Gastroesophageal sphincter (tissue), 4 donors: ENCODE data around the gene B9D1. TPM values are rescaled to one million over a fixed set of nuclear protein-coding genes. Genes with fewer than 3 reads are reported as not detected.

Experiments
- ATAC-seq: fragments of 150-250 bp; one replicate; pipeline ENCODE4 v1.9.1; 2016; ENCODE audit warnings: mild to moderate bottlenecking, moderate library complexity
- H3K27ac ChIP-seq, 4 donors: fragments of 200-600 bp; sonication (generic) in 3 of 4; 1 replicate in 3 of 4; 2 replicates in 1 of 4; pipeline ENCODE4 v1.5.1; 2016 to 2019
- H3K27me3 ChIP-seq: fragments of 200-600 bp; sonication (generic); one replicate; pipeline ENCODE4 v1.5.1; 2019
- H3K36me3 ChIP-seq, 2 donors: fragments of 200-600 bp; sonication (generic); one replicate each; pipeline ENCODE4 v1.5.1; 2019; ENCODE audit warnings: control low read depth in 1 of 2
- H3K4me1 ChIP-seq, 3 donors: fragments of 200-600 bp; sonication (generic); 1 replicate in 2 of 3; 2 replicates in 1 of 3; pipeline ENCODE4 v1.5.1; 2016 to 2019; ENCODE audit warnings: control low read depth in 2 of 3
- H3K4me3 ChIP-seq, 2 donors: fragments of 200-600 bp; sonication (generic); one replicate each; pipeline ENCODE4 v1.5.1; 2019; ENCODE audit warnings: mild to moderate bottlenecking in 1 of 2, moderate library complexity in 1 of 2
- H3K9me3 ChIP-seq, 3 donors: fragments of 200-600 bp; sonication (generic); one replicate each; pipeline ENCODE4 v1.5.1; 2017 to 2019; ENCODE audit warnings: control low read depth in 2 of 3
- EP300 ChIP-seq: sonication (generic); formaldehyde crosslinking; IDR thresholded peaks from one replicate; pipeline ENCODE4 v1.6.1; 2017; ENCODE audit warnings: antibody characterized with exemption, mild to moderate bottlenecking
- POLR2A ChIP-seq, 2 donors: fragments of 450-650 bp; IDR thresholded peaks; one replicate each; pipeline ENCODE4 v1.6.1; 2017; ENCODE audit warnings: antibody characterized with exemption in 2 of 2, mild to moderate bottlenecking in 2 of 2, moderate library complexity in 1 of 2
- POLR2AphosphoS5 ChIP-seq: sonication (generic); formaldehyde crosslinking; IDR thresholded peaks from one replicate; pipeline ENCODE4 v1.6.1; 2017; ENCODE audit warnings: antibody characterized with exemption
- WGBS, 2 donors: methylation state at CpG; one replicate each; pipeline ENCODE4 v1.1.5; 2018; ENCODE audit warnings: low coverage in 1 of 2; 5-methylcytosine and 5-hydroxymethylcytosine counted together
- total RNA-seq, 4 donors: library from RNA; depleted of rRNA; stranded (reverse); fragments of >200 nt; gene quantifications; one replicate each; pipeline ENCODE4 v1.1.0, GENCODE V29; 2016
- TF ChIP-seq, protein P1 (sequence below), 4 experiments: fragments of 200-600 bp in 2 of 4; fragments of 450-650 bp in 2 of 4; sonication (generic) in 1 of 4; IDR thresholded peaks; one replicate each; pipeline ENCODE4 v1.5.1; 2017 to 2019; ENCODE audit warnings: antibody characterized with exemption in 4 of 4, mild to moderate bottlenecking in 2 of 4, moderate library complexity in 2 of 4

Gene B9D1
- total RNA-seq, 4 donors from 2014 or later: 10.5 to 30.2 (median 16.2) TPM

DNA sequence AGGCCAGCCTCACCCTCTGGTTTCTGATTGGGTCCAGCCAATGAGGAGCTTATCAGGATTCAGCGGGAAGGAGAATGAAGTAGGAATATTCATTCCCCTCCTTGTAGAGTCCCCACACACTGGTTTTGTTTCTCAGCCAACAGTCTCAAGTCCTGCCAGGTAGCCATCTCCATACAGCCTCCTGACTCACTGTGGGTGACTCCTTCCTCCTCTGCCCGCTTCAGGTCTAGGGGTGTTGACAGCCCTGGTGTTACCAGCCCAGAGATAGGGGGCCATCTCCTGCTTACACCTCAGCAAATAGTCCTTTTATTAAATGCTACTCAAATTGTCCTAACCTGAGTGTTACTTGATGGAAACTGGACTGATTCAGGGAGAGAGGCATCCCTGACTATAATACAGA, 28.4 kb upstream of the B9D1 start:
- no CpG with 5 or more reads among the region's 2 CpGs for WGBS, 2 donors

DNA sequence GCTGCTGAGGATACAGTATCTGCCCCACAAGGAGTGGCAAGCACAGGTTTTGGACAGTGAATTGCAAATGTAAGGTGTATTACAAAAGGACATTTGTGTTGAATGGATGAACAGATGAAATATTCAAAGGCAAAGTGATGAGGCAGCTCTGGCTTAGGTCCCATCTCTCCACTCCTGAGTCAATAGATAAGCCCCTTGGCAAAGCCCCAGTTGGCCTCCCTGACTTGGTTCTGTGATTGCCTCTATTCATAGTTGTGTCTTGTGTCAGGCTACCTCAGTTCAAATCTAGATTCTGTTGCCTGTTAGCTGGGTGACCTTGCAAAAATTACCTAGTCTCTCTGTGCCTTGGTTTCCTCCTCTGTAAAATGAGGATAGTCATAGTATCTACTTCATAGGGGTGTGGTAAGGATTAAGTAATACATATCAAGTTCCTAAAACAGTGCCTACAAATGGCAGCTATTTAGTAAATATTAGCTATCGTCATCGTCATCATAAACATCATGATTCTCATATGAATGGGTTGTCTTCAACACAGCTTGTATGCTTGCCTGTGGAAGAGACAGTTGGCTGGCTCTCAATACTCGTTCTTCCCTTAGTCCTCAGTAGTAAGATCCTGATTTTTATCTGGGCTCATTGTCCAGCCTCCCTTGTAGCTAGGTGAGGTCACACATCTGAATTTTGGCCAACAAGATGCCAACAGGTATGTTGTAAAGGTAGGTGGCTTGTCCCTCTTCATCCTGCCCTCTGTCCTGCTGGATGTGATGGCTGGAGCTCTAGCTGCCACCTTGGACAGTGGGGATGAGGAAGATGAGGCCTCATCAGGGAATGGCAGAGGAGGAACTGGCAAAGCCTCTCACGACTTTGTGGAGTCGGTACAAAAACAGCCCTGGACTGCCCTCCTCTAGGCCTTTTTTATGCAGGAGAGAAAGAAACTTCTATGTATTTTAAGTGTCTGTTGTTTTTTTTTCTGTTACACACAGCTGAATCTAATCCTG, 26.6 kb upstream of the B9D1 start:
- H3K36me3 ChIP-seq: peaks cover 0 to under 1% of the 10 kb centered on the region in 2 donors
- peak overlapping the region; percentile 91 to 98 (median 96) for H3K27ac ChIP-seq
- H3K9me3 ChIP-seq: no peaks in the 10 kb centered on the region
- 41 to 54% methylated on average over 5 of the region's 5 CpGs for WGBS, 2 donors
- ATAC-seq: no peak
- no peaks in the 10 kb centered on the region for H3K27me3 ChIP-seq
- H3K4me1 ChIP-seq: peaks cover 11 to 91% (median 58%) of the 10 kb centered on the region in 3 donors
- H3K4me3 ChIP-seq: no peak overlapping the region
- no peak for TF ChIP-seq POLR2AphosphoS5
- TF ChIP-seq, protein P1, sequence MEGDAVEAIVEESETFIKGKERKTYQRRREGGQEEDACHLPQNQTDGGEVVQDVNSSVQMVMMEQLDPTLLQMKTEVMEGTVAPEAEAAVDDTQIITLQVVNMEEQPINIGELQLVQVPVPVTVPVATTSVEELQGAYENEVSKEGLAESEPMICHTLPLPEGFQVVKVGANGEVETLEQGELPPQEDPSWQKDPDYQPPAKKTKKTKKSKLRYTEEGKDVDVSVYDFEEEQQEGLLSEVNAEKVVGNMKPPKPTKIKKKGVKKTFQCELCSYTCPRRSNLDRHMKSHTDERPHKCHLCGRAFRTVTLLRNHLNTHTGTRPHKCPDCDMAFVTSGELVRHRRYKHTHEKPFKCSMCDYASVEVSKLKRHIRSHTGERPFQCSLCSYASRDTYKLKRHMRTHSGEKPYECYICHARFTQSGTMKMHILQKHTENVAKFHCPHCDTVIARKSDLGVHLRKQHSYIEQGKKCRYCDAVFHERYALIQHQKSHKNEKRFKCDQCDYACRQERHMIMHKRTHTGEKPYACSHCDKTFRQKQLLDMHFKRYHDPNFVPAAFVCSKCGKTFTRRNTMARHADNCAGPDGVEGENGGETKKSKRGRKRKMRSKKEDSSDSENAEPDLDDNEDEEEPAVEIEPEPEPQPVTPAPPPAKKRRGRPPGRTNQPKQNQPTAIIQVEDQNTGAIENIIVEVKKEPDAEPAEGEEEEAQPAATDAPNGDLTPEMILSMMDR (IDR thresholded peaks at IDR 0.05): no peak
- TF ChIP-seq EP300: no peak
- TF ChIP-seq POLR2A (IDR thresholded peaks at IDR 0.05): no peak

More for the DNA sequence above, 28.4 kb upstream of the B9D1 start:
- Histone ChIP-seq H3K27me3 (no peaks in the 10 kb centered on the region), H3K9me3 (no peaks in the 10 kb centered on the region), H3K4me3 (no peak overlapping the region), H3K36me3 (no peaks in the 10 kb centered on the region), H3K27ac (peak overlapping the region in 3 of 4 donors; percentile 18 to 97 (median 96)), H3K4me1 (peaks cover 11 to 72% (median 39%) of the 10 kb centered on the region in 3 donors)
- TF ChIP-seq POLR2A (IDR thresholded peaks at IDR 0.05) (no peak), EP300 (no peak), POLR2AphosphoS5 (no peak)
- TF ChIP-seq, protein P1 (IDR thresholded peaks at IDR 0.05): no peak
- ATAC-seq: no peak

DNA sequence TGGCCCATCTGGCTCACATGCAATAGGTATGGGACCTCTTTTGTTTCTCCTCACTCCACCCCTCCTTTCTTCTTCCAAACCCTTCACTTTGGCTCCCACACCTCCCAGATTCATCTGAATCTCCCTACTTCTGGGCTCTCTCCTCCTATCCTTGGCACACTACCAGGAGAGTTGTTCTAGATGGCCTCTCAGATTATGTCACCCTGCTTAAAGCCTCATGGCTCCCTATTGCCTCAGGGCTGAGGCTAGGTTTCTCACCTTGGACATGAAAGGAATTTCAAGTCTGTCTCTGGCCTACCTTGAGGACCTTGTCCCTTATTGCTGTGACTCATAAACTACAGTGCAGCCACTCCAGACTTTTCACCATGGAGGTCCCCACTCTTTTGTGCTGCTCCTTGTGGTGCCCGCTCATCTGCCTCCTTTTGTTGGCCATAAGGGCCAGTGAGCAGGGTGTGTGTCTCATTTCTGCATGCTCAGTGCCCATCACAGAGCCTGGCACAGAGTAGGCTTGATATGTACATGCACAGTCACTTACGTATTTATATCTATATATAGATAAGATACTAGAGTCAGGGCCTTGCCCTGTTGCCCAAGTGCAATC, 25.5 kb upstream of the B9D1 start:
- ATAC-seq: peak; percentile 37
- TF ChIP-seq, protein P1 (IDR thresholded peaks at IDR 0.05): no peak
- TF ChIP-seq POLR2A (IDR thresholded peaks at IDR 0.05) (no peak), POLR2AphosphoS5 (no peak), EP300 (no peak)
- no peaks in the 10 kb centered on the region for H3K9me3 ChIP-seq
- H3K4me3 ChIP-seq: peak overlapping the region in 1 of 2 donors; percentile 44
- WGBS, 2 donors: 67 to 83% methylated on average over 1 to 2 of the region's 2 CpGs
- peaks cover 0 to 11% of the 10 kb centered on the region in 2 donors for H3K36me3 ChIP-seq
- H3K27ac ChIP-seq: peak overlapping the region; percentile 91 to 98 (median 96)
- peaks cover 11 to 99% (median 68%) of the 10 kb centered on the region in 3 donors for H3K4me1 ChIP-seq
- no peaks in the 10 kb centered on the region for H3K27me3 ChIP-seq

DNA sequence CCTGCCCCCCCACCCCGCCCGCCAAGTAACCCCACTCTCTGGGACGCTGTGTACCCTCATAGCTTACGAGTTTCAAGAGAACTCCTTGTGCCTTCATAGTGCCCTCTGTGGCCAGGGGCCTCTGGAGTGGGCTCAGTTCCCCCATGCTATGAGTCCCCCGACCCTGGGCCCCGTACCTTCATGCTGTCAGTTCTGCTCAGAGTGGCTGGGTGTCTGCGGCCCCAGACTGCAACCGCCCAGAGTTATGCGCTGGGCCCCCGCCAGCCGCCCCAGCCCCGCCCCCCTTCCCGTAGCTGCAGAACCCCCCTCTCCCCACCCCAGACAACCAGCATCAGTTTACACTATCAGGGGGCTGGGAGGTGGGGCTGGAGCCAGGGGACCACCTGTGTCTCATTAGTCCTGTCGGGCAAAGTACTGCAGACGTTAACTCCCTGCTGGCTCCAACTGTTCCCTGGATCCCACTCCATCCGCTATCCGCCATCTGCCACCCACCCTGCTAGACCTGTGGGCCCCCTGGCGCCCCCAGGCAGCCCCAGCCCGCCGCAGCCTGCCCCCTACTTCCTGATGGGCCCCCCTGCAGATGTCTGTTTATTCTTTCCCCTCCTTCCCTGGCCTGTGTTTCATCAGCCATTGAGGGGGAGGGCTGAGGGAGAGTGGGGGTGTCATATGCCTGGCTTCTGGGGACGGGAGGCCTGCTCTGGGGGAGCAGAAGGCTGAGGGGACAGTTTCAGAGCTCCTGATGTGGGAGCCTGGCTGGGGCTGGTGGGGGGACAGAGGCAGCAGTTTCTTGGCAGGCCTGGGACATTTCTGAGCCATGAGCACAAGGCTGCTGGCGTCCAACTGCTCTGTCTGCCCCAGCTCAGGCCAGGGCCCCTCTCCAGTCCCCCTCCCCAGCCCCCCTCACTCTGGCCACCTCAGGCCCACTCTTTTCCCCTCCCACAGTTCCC, 24.7 kb upstream of the B9D1 start, which contains the start of gene MFAP4:
TSS of gene MFAP4 (minus strand) at position 217 of the 947 bp plus-strand sequence. CDS start at position 182, 35 bp downstream.
- ATAC-seq: peak; percentile 63
- peaks cover 10 to 99% (median 69%) of the 10 kb centered on the region in 3 donors for H3K4me1 ChIP-seq
- no peaks in the 10 kb centered on the region for H3K27me3 ChIP-seq
- peak within 1 kb of the TSS; percentile 91 to 98 (median 96) for H3K27ac ChIP-seq
- WGBS, 2 donors: 0 to 20% methylated on average over 1 to 3 of the region's 22 CpGs
- H3K4me3 ChIP-seq: peak within 1 kb of the TSS; percentile 2 to 44
- no peaks in the 10 kb centered on the region for H3K9me3 ChIP-seq
- TF ChIP-seq, protein P1 (IDR thresholded peaks at IDR 0.05): no peak
- TF ChIP-seq POLR2AphosphoS5: peak; percentile 77
- peaks cover 0 to 19% of the 10 kb centered on the region in 2 donors for H3K36me3 ChIP-seq
